ENCODE data around the gene AGBL4. TPM values are rescaled to one million over a fixed set of nuclear protein-coding genes. Genes with fewer than 3 reads are reported as not detected.

AGBL4 gene
- polyA plus RNA-seq, 1 experiment, result not detected

GRCh38 chr1:48644190-48644900, 1379.4 kb downstream of the AGBL4 start:
- Histone ChIP-seq H3K27ac (ENCODE audit: low read depth, low read length) (no peak overlapping the region), H3K9me3 (ENCODE audit: control insufficient read depth, insufficient read depth, low read length) (no peaks in the 10 kb centered on the region), H3K4me3 (ENCODE audit: low read depth, low read length) (no peak overlapping the region), H3K27me3 (ENCODE audit: control insufficient read depth, insufficient read depth, low read length) (no peaks in the 10 kb centered on the region)
- ChIA-PET CTCF (no interaction called here), POLR2A (no interaction called here)
- no peak for DNase-seq (ENCODE audit: low read depth, low spot score)
- TF ChIP-seq CTCF (IDR thresholded peaks at IDR 0.05; ENCODE audit: low read depth, low read length), result no peak

- CTCF ChIA-PET, result no interaction called here
- DNase-seq (ENCODE audit: low read depth, low spot score), result no peak
- Histone ChIP-seq H3K4me3 (ENCODE audit: low read depth, low read length) (no peak overlapping the region), H3K27me3 (ENCODE audit: control insufficient read depth, insufficient read depth, low read length) (no peaks in the 10 kb centered on the region), H3K9me3 (ENCODE audit: control insufficient read depth, insufficient read depth, low read length) (no peaks in the 10 kb centered on the region), H3K27ac (ENCODE audit: low read depth, low read length) (no peak overlapping the region)
- no peak for TF ChIP-seq CTCF (IDR thresholded peaks at IDR 0.05; ENCODE audit: low read depth, low read length)
- POLR2A ChIA-PET, result no interaction called here
Measured at GRCh38 chr1:48643193-48643592, 1380.6 kb downstream of the AGBL4 start.

GRCh38 chr1:48640836-48641492, 1382.8 kb downstream of the AGBL4 start:
- Histone ChIP-seq H3K4me3 (ENCODE audit: low read depth, low read length) (no peak overlapping the region), H3K9me3 (ENCODE audit: control insufficient read depth, insufficient read depth, low read length) (no peaks in the 10 kb centered on the region), H3K27me3 (ENCODE audit: control insufficient read depth, insufficient read depth, low read length) (no peaks in the 10 kb centered on the region), H3K27ac (ENCODE audit: low read depth, low read length) (no peak overlapping the region)
- ChIA-PET POLR2A (no interaction called here), CTCF (no interaction called here)
- no peak for DNase-seq (ENCODE audit: low read depth, low spot score)
- TF ChIP-seq CTCF (IDR thresholded peaks at IDR 0.05; ENCODE audit: low read depth, low read length), result no peak

GRCh38 chr1:48629867-48630266, 1393.9 kb downstream of the AGBL4 start:
- DNase-seq (ENCODE audit: low read depth, low spot score), result no peak
- no peaks in the 10 kb centered on the region for H3K27me3 ChIP-seq (ENCODE audit: control insufficient read depth, insufficient read depth, low read length)
- POLR2A ChIA-PET, result no interaction called here
- no peak overlapping the region for H3K27ac ChIP-seq (ENCODE audit: low read depth, low read length)
- no peaks in the 10 kb centered on the region for H3K9me3 ChIP-seq (ENCODE audit: control insufficient read depth, insufficient read depth, low read length)
- no peak overlapping the region for H3K4me3 ChIP-seq (ENCODE audit: low read depth, low read length)
- CTCF ChIA-PET, result no interaction called here
- no peak for TF ChIP-seq CTCF (IDR thresholded peaks at IDR 0.05; ENCODE audit: low read depth, low read length)

GRCh38 chr1:48627486-48627885, 1396.3 kb downstream of the AGBL4 start:
- TF ChIP-seq CTCF (IDR thresholded peaks at IDR 0.05; ENCODE audit: low read depth, low read length), result no peak
- no peak overlapping the region for H3K4me3 ChIP-seq (ENCODE audit: low read depth, low read length)
- no peaks in the 10 kb centered on the region for H3K9me3 ChIP-seq (ENCODE audit: control insufficient read depth, insufficient read depth, low read length)
- ChIA-PET CTCF (no interaction called here), POLR2A (no interaction called here)
- H3K27ac ChIP-seq (ENCODE audit: low read depth, low read length), result no peak overlapping the region
- H3K27me3 ChIP-seq (ENCODE audit: control insufficient read depth, insufficient read depth, low read length), result no peaks in the 10 kb centered on the region
- DNase-seq (ENCODE audit: low read depth, low spot score), result no peak

Data from AG04450 (cell line).